GM12878 (cell line): Measurements from ENCODE around the gene ANKRD11.

Experiments used
- CTCF ChIP-seq, 3 experiments: IDR thresholded peaks in 2 of 3; conservative IDR thresholded peaks in 1 of 3; 2 replicates each; pipeline ENCODE4 v1.5.1; 2011; ENCODE audit warnings: low read depth in 3 of 3, low read length in 3 of 3, mild to moderate bottlenecking in 3 of 3, control low read depth in 2 of 3, moderate library complexity in 2 of 3, inconsistent platforms in 1 of 3, mixed read lengths in 1 of 3; ENCODE audit not compliant: control insufficient read depth in 2 of 3, insufficient read depth in 1 of 3; ENCODE audit errors: extremely low read depth in 1 of 3
- GABPA ChIP-seq: IDR thresholded peaks from 2 replicates; pipeline ENCODE4 v1.6.1; 2014; ENCODE audit warnings: antibody characterized with exemption, low read depth, mild to moderate bottlenecking, inconsistent platforms
- JUND ChIP-seq: IDR thresholded peaks from 2 replicates; pipeline ENCODE4 v1.6.1; 2012; ENCODE audit warnings: low read depth, mild to moderate bottlenecking, low read length, improper control_type of control experiment, moderate library complexity
- KAT2A ChIP-seq: conservative IDR thresholded peaks from 2 replicates; pipeline ENCODE4 v1.6.1; 2011; ENCODE audit warnings: low read depth, low read length; ENCODE audit not compliant: control insufficient read depth
- MAX ChIP-seq: IDR thresholded peaks from 2 replicates; pipeline ENCODE4 v1.6.1; 2012; ENCODE audit warnings: low read depth, low read length, improper control_type of control experiment
- MYC ChIP-seq: IDR thresholded peaks from 2 replicates; pipeline ENCODE4 v1.6.1; 2011; ENCODE audit warnings: mild to moderate bottlenecking, low read length, moderate library complexity, inconsistent platforms; ENCODE audit not compliant: insufficient read depth, insufficient replicate concordance, insufficient read length, severe bottlenecking
- POLR2A ChIP-seq: IDR thresholded peaks from 2 replicates; pipeline ENCODE4 v1.6.1; 2011; ENCODE audit warnings: low read depth, mild to moderate bottlenecking, low read length
- ZSCAN29 ChIP-seq: fragments of 450-650 bp; IDR thresholded peaks from 2 replicates; pipeline ENCODE4 v1.6.1; 2017; ENCODE audit warnings: mild to moderate bottlenecking, moderate library complexity

- TF ChIP-seq CTCF (IDR thresholded peaks at IDR 0.05 in 2 of 3, conservative IDR thresholded peaks at IDR 0.05 in 1 of 3; ENCODE audit: control insufficient read depth in 2 of 3, extremely low read depth in 1 of 3, insufficient read depth in 1 of 3, low read depth in 3 of 3, low read length in 3 of 3) (no peak), MYC (no peak), GABPA (no peak), KAT2A (no peak), MAX (no peak), POLR2A (no peak), JUND (no peak), ZSCAN29 (no peak)
These were observed 201.4 kb downstream of the ANKRD11 start for GRCh38 chr16:89288966-89289365.
